ENCODE measurements around the gene ALG8.
"Not testable (repeated sequence)": the region's sequence is repeated elsewhere in the genome, so short reads cannot be mapped to it uniquely, and the experiment has no call there.

The ALG8 gene

DNA sequence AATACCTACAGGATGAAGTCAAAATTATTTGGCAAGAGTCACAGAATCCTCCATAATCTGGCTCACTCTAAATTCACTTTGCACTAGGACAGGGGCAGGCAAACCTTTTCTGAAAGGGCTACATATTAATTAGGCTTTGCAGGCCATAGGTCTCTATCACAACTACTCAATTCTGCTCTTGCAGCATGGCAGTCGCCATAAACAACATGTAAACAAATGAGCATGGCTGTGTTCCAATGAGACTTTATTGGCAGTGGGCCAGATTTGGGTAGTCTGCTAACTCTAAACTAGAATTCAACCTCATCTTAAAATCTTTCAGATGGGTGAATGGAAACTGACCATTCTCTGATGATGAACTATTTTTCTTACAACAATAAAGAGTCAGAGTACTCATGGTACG is 70.0 kb downstream of the ALG8 start:
- no peak for DNase-seq (ENCODE audit: low read depth)

DNA sequence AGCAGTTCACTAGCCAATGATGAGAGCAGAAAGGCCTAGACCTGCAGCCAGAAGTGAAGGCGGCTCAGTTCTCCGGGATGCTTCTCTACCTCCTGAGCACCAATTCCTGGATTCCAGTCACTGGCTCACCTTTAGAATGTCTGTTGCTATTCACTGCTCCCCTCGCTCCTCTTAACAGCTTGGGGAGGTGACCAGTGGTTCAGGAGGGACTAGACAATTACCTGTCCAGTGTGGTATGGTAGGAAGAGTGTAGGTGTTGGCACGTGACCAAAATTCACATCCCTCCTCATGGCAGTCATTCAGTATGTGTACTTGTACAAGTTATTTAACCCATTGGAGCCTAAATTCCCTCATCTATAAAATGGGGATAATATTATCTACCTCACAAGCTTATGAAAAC is 71.7 kb downstream of the ALG8 start:
- DNase-seq (ENCODE audit: low read depth), result no peak

DNA sequence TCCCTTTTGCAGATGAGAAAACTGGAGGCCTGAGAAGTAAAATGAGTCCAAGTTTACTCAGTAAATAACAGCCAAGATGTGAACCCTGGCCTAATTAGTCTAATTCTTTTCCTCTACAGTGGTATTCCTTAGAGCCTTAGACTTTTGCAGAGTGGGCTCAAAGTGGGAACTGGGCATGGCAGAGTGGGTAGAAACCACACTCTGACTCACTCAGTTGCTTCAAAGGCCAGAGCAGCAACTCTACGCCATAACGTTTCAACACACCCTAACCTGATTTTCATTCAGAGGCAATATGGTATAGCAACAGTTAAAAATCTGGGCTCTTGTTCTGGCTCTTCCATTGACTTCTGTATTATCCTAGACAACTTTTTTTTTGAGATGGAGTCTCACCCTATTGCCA is 73.0 kb downstream of the ALG8 start:
- no peak for DNase-seq (ENCODE audit: low read depth)

DNA sequence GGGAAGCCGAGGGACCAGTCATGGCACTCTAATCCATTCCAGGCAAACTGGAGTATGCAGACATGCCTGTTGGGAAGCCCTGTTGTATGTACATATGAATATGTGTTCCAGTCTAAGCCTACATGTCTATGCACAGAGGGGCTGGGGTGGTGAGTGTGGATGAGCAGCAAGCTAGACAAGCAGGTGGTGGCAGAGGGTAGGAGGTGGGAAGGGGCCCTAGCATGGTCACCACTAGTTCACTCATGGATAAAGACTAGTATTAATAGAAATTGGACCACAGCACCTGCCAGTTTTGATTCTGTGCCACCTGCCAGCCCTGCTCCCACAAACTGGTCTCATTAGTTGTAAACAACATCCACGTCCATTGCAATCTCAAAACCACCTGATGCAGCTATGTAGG is 74.2 kb downstream of the ALG8 start:
- no peak for DNase-seq (ENCODE audit: low read depth)

DNA sequence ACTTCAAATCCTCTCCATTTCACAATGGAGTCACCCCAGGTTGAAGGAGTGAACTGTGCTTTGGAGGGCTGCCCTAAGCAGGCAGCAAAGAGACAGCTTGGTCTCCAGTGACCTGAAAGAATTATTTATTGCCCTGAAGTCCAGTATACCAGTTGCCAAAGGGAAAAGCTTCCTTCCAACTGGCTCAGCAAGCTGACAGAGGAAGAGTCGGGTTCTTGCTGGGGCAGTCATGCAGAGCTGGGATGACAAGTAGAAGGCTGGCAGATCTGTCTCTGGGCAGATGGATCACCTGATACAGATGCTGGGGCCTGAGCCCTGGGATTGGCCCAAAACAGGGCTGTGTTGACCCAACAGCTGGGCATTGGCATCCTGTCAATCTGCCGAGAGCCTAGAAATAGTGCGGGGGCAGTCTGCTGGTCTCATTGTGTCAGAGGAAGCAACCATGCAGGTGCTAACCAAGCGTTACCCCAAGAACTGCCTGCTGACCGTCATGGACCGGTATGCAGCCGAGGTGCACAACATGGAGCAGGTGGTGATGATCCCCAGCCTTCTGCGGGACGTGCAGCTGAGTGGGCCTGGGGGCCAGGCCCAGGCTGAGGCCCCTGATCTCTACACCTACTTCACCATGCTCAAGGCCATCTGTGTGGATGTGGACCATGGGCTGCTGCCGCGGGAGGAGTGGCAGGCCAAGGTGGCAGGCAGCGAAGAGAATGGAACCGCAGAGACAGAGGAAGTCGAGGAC is 75.8 kb downstream of the ALG8 start, which contains the start of gene THRSP:
THRSP (plus strand) TSS at position 422 of the 742 bp plus-strand sequence; CDS start at position 443, 21 bp downstream.
- no peak for DNase-seq (ENCODE audit: low read depth)

DNA sequence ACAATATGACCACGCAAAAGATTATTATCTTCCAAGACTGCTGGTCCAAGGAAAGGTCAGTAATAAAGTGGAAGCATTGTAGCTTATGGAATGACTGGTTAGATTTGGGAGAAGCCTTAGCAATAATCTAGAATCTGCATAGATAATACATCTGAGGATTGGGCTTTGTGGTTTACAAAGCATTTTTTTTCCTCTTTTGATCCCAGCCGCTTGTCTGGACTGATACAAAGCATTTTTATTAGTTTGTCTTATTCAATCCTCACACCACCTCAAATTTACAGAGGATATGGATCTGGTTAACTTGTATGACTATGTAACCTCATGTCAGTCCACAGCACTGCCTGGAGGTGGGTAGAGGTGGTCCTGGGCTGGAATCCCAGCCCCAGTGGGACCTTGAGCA is 76.8 kb downstream of the ALG8 start:
- no peak for DNase-seq (ENCODE audit: low read depth)

DNA sequence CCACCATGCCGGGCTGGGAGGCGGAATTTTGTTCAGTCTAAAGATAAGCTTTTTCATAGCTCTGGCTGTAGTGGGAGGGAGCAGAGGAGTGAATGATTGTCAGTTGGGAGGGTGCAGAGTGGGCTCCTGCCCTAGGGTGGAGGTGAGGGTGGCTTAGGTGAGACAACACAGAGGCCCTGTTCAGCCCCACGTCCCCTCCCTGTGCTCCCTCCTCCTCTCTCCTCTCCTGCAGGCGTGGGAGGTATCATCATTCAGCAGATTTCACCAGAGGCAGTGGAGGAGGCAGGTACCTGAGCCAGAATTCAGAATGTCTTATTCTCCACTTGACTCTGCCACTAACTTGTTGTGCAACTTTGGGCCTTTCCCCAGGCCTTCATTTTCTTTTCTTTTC is 77.5 kb downstream of the ALG8 start:
- no peak for DNase-seq (ENCODE audit: low read depth)

DNA sequence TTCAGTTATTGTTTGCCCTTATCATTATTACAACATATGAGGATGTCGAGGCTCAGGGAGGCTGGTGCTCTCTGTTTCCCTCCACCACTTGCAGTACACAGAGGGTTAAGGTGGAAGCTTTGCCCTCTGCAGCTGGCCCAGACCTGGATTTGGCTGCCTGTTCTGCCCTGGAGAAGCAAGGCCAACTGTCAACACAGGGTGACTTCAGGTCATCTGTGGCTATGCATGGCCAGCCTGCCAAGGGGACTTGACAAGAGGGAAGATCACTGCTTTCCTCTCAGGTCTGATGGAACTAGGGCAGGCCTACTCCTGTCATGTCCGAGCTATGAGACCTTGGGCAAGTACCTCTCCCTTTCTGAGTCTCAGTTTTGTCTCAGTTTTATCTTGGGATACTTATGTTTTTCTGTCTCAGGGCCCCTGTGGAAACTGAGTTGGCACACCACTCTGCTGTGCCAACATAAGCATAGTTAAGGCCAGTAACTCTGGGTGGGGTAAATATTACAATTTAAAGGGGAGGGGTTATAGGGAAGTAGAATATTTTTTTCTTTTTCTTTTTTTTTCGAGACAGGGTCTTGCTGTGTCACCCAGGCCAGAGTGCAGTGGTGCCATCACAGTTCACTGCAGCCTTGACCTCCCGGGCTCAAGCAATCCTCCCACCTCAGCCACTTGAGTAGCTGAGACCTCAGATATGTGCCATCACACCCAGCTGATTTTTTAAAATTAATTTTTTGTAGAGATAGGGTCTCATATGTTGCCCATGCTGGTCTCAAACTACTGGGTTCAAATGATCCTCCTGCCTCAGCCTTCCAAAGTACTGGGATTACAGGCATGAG is 78.1 kb downstream of the ALG8 start:
- DNase-seq (ENCODE audit: low read depth), result no peak

DNA sequence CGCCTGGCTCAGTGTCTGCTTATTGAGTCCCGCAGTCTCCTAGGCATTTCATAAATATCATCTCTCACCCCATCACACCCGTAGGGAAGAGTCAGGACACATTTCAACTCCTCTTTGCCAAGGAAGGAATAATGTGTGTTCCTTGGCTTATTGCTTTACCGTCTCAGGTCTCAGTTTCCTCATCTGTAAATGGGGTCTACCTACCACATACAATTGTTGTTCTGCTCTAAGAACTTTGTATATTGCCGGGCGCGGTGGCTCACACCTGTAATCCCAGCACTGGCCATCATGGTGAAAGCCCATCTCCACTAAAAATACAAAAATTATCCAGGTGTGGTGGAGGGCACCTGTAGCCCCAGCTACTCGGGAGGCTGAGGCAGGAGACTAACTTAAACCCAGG is 78.9 kb downstream of the ALG8 start:
- DNase-seq (ENCODE audit: low read depth), result no peak

DNA sequence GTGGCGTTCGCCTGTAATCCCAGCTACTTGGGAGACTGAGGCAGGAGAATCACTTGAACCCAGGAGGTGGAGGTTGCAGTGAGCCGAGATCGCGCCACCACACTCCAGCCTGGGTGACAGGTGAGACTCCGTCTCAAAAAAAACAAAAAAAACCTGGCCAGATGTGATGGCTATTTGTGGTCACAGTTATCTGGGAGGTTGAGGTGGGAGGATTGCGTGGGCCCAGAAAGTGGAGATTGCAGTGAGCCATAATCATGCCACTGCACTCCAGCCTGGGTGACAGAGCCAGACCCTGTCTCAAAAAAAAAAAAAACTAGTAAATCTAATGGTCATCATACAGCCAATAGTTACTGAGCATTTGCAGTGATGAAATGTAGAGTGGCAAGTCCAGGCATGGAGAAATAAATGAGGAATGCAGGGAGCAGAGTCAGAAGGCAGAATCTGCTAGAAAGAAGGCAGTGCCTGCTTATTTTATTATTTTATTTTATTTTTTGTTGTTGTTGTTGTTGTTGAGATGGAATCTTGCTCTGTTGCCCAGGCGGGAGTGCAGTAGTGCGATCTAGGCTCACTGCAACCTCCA is 79.6 kb downstream of the ALG8 start:
- DNase-seq (ENCODE audit: low read depth), result not testable (repeated sequence)

DNA sequence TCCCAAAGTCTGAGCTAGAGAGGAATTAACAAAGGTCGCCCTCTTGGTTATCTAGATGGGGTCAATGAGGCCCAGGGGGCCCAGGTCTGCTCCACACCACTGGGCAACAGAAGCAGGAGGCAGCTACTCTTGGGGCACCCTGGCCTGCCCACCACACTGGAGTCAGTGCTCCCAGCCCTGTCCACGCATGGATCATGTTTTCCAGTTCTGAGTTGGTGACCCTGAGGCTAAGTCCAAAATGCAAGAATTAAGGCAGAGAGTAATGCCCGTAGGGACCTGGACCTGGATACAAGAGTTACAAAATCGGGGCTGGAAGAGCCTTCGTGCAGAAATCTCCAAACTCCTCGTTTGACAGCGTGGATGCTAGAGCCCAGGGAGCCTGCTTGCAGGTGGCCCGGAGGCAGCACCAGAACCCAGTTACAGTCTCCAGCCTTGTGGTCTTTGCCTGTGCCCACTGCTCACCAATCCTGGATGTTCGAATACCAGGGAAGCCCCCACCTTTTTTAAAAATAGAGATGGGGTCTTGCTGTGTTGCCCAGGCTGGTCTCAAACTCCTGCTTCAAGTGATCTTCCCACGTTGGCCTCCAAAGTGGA is 81.9 kb downstream of the ALG8 start:
- no peak for DNase-seq (ENCODE audit: low read depth)

DNA sequence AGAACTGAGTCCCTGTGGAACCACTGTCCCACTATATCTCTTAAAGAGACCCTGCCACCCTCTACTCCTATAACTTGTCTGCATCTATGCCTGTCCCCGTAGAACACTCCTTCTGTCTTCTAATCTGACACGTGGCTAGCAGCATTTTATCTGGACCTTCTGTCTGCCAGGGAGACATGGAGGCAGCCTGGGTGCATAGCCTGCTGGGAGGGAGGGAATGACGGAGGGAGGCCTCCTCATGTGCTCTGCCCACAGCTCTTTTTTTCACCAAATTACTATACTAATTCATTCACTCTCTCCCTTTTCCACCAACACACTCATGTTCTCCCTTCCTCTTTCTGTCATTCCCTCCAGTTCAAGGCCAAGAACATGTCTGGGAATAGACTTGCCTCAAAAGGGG is 83.3 kb downstream of the ALG8 start:
- DNase-seq (ENCODE audit: low read depth), result no peak

DNA sequence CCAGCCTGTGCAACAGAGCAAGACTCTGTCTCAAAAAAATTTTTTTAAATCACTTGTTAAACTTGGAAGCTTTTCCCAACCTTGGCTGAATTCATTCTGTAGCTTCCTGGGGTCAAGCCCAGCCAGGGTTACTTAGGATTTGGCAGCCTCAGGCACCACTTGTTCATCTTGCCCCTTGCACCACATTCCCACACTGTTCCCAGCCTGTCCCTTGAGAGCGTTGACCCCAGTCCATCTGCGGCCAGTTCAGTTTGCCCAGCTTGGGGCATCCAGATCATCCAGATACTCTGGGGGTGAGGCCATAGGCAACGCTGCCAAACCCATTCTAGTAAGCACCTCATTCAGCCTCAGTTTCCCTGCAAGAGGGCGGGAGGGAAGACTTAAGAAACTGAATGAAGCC is 84.5 kb downstream of the ALG8 start:
- no peak for DNase-seq (ENCODE audit: low read depth)

DNA sequence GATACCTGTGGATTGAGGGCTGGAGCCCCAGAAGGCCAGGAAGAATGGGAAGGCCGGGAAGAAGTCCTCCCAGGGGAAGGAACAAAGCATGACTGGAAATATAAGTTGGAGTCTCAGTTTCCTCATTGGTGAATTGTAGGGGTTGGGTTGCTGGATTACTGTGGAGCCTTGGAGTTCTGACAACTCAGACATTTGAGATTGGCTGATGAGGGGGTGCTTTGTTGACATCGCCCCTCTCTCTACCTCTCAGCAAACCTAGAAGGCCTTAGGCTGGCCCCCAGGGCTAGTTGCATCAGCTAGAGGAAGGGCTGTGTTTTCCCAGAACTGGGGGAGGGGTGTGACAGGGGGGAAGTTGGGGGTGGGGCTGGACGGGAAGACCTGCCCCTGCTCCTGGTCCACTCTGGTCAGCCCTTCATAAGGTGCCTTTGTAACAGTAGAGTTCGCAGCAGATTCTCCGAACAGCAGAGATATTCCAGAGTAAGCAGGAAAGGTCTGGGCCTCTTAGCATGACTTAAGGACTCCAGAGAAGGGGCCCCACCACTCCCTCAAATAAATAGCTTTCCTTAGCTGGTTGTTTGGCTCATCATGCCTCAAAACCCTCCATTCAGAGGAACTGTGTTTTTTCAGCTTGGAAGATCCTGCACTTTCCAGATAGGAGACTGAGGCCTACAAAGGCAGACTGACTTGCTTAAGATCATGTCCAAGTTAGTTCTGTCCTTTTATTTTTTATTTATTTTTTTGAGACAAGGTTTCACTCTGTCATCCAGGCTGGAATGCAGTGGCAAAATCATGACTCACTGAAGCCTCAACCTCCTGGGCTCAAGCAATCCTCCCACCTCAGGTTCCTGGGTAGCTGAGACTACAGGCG is 88.2 kb downstream of the ALG8 start:
- no peak for DNase-seq (ENCODE audit: low read depth)
